Inflammatory macrophage treated with lipopolysaccharide for 4 hours (primary cell): Measurements from ENCODE around the gene MFAP4.

Experiments used
- DNase-seq: peaks from one replicate; pipeline ENCODE4 v3.0.0-alpha.2; 2020

The MFAP4 gene

GRCh38 chr17:19409509-19409908 is 22.5 kb upstream of the MFAP4 start:
- no peak for DNase-seq

- no peak for DNase-seq
Observed at GRCh38 chr17:19409066-19409465, 22.1 kb upstream of the MFAP4 start.

- DNase-seq, result no peak
Observed at GRCh38 chr17:19408346-19408710, 21.3 kb upstream of the MFAP4 start.

- DNase-seq, result no peak
Observed at GRCh38 chr17:19407601-19408345, 20.8 kb upstream of the MFAP4 start.

DNA sequence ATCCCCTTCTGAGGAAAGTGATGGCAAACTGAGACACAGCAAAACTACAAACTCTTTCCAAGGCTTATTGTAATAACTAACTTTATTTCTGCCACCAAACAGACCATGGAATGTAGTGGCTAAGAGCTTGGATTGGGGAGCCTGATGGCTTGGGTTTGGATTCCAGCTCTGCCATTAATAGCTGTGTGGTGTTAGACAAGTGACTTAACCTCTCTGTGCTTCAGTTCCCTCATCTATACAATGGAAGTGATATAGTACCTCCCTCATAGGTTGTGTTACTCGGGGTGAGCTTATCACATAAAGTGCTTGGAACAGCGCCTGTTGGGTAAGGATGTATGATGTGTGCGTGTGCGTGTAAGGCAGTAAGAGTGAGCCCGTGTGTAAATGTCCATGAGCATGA is 18.1 kb upstream of the MFAP4 start:
- no peak for DNase-seq

GRCh38 chr17:19404264-19404663 is 17.3 kb upstream of the MFAP4 start:
- no peak for DNase-seq

DNA sequence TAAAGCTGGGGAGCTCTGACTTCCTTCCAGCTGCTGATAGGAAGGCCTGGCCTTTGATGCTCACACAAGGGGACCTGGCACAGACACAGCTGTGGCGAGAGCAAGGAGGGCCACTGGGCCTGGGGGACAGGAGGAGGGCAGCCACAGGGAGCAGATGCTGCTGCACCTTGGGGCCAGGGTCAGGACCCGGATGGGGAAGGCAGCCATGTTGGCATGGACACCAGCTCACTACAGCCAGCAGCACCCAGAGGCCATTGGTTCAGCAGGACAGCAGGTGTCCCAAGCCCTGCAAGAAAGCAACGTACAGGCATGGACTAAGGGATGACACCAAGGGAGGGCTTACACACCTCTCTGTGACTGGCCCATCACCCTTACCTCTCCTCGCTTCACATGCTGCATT is 16.0 kb upstream of the MFAP4 start:
- DNase-seq, result no peak

- DNase-seq, result no peak
Observed at GRCh38 chr17:19402171-19402570, 15.2 kb upstream of the MFAP4 start.

DNA sequence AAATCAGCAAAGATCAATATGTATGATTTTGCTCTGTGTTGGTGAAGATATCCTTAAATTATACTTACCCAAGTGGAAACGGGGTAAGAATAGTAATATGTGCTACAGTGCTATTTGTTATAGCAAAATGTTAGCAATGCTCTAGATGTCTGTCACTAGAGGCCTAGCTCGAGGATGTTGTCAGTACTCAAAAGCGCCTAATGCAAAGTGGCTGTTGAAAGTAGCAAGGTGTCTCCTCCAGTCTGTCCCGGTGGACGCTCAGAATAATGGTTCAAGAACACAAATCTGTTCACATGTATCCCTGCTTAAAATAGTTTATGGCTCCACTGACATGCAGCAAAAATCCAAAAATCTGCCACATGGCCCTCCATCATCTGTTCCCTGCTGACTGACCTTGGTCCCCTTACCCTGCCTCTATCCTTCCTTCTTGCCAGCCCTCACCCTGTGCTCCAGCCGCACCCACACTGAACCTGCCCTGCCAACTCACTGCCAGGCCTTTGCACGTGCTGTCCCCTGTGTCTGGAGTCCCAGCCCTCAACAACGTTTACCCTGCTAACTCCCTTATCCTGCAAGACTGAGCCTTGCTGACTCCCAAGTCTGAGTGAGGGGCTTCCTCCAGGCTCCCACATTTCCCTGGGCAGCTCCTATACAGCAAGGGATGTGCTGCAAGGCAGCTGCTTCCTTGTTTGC is 14.5 kb upstream of the MFAP4 start:
- DNase-seq, result no peak

DNA sequence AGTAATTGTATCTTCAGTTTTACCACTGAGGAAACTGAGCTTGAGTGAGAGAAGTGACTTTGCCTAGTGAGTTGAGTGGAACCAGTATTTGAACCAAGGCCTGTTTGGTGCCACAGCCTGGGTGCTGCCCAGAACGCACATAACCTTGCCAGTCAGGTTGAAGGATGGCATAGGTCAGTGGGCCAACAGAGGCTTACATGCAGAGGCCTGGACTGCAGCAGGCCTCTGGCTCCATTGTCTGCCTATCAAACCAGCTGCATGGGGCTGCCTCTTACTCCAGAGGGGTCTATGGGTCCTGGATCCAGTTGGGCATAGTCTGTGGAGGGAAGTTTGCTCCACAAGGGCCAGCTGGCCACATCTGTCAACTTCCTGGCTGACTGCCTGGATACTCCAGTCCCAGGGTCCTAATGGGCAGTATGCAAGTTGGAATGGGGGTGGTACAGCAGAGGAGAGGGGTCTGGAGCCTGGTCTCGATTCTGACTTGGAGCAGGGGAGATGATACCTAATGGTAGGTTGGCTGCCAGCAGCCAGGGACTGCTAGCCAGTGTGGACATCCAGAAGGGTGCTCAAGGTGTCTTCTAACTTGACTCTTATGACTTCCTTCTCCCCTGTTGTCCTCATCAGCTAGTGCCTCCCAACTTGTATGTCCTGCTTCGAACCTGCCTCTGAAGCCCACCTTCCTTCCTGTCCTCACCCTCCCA is 12.9 kb upstream of the MFAP4 start:
- DNase-seq, result no peak

- peak; percentile 89 for DNase-seq
Observed at GRCh38 chr17:19398301-19399181, 11.6 kb upstream of the MFAP4 start.

GRCh38 chr17:19397556-19398041 is 10.6 kb upstream of the MFAP4 start:
- DNase-seq, result no peak

DNA sequence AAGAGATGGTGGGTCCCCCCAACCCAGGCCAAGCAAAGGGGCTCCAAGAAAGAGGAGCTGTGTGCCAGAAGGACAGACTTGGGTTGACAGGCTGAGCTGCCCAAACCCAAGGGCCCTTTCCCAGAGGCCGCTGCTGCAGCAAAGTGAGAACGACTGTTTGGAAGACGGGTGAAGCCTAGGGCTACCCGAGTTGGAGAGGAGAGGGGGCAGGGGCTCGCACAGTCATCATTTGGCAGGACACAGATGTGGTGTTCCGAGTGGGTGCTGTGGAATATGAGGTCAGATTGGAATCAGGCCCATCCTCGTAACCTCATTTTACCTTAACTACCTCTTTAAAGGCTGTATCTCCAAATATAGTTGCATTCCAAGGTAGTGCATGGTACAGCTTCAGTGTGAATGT is 5.3 kb upstream of the MFAP4 start:
- DNase-seq, result no peak

GRCh38 chr17:19391432-19391831 is 4.4 kb upstream of the MFAP4 start:
- DNase-seq, result no peak

- DNase-seq, result no peak
Observed at GRCh38 chr17:19390951-19391350, 4.0 kb upstream of the MFAP4 start.

DNA sequence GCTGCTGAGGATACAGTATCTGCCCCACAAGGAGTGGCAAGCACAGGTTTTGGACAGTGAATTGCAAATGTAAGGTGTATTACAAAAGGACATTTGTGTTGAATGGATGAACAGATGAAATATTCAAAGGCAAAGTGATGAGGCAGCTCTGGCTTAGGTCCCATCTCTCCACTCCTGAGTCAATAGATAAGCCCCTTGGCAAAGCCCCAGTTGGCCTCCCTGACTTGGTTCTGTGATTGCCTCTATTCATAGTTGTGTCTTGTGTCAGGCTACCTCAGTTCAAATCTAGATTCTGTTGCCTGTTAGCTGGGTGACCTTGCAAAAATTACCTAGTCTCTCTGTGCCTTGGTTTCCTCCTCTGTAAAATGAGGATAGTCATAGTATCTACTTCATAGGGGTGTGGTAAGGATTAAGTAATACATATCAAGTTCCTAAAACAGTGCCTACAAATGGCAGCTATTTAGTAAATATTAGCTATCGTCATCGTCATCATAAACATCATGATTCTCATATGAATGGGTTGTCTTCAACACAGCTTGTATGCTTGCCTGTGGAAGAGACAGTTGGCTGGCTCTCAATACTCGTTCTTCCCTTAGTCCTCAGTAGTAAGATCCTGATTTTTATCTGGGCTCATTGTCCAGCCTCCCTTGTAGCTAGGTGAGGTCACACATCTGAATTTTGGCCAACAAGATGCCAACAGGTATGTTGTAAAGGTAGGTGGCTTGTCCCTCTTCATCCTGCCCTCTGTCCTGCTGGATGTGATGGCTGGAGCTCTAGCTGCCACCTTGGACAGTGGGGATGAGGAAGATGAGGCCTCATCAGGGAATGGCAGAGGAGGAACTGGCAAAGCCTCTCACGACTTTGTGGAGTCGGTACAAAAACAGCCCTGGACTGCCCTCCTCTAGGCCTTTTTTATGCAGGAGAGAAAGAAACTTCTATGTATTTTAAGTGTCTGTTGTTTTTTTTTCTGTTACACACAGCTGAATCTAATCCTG is 2.1 kb upstream of the MFAP4 start:
- peak; percentile 75 for DNase-seq

DNA sequence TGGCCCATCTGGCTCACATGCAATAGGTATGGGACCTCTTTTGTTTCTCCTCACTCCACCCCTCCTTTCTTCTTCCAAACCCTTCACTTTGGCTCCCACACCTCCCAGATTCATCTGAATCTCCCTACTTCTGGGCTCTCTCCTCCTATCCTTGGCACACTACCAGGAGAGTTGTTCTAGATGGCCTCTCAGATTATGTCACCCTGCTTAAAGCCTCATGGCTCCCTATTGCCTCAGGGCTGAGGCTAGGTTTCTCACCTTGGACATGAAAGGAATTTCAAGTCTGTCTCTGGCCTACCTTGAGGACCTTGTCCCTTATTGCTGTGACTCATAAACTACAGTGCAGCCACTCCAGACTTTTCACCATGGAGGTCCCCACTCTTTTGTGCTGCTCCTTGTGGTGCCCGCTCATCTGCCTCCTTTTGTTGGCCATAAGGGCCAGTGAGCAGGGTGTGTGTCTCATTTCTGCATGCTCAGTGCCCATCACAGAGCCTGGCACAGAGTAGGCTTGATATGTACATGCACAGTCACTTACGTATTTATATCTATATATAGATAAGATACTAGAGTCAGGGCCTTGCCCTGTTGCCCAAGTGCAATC is 1.0 kb upstream of the MFAP4 start:
- no peak for DNase-seq

DNA sequence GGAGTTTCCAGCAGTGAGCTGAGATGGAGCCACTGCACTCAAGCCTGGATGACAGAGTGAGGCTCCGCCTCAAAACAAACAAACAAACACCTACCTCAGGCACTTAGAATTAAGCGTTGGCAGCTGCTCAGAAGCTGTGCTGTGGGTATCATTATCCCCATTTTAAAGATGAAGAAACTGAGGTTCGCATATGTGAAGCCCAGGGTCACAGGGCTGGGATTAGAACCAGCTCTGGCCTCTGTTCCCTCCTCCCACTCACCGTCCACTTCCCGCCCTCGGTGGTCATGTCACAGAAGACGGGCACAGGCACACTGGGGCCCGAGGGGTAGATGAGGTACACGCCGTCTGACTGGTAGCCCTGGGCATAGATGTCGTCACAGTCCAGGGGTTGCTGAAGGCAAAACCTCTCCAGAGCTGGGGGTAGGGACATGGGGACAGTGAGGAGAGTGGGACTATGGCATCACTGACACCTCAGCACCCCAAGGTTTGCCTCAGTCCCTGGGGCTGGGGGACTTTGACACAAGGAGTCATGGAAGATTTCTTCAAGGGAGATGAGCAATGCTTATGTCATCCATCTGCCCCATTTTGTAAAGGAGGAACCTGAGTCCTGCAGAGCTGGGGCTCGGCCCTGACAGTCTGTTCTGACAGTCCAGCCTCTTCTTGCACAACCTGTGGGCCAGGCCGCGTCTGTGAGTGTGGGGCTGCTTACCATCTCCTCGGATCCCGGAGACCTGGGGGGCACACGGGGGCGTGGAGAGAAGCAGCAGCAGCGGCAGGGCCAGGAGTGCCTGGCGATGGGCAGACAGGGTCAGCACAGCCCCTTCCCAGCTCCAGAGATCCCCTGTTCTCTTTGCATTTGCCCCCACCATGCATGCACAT is 700 bp downstream of the MFAP4 start:
- peak; percentile 98 for DNase-seq

- DNase-seq, result no peak
Observed at GRCh38 chr17:19385521-19385983, 1.4 kb downstream of the MFAP4 start.
